Fibroblast of pulmonary artery (primary cell): ENCODE results near the gene KRT5.
A peak's percentile ranks its signal among the peaks of the same experiment; 100 is the strongest.

Experiments
- DNase-seq: peaks from one replicate; pipeline ENCODE4 v3.0.0-alpha.2; 2010; ENCODE audit warnings: low read depth
- H3K4me3 ChIP-seq: replicated peaks from 2 replicates; pipeline ENCODE4 v1.5.1; 2011; ENCODE audit warnings: low read depth, mild to moderate bottlenecking, control low read depth, low read length, moderate library complexity
- TF ChIP-seq, protein P1 (sequence below): IDR thresholded peaks from 2 replicates; pipeline ENCODE4 v1.5.1; 2011; ENCODE audit warnings: mild to moderate bottlenecking, control low read depth, low read length, inconsistent platforms; ENCODE audit errors: missing control alignments

KRT5 gene

DNA sequence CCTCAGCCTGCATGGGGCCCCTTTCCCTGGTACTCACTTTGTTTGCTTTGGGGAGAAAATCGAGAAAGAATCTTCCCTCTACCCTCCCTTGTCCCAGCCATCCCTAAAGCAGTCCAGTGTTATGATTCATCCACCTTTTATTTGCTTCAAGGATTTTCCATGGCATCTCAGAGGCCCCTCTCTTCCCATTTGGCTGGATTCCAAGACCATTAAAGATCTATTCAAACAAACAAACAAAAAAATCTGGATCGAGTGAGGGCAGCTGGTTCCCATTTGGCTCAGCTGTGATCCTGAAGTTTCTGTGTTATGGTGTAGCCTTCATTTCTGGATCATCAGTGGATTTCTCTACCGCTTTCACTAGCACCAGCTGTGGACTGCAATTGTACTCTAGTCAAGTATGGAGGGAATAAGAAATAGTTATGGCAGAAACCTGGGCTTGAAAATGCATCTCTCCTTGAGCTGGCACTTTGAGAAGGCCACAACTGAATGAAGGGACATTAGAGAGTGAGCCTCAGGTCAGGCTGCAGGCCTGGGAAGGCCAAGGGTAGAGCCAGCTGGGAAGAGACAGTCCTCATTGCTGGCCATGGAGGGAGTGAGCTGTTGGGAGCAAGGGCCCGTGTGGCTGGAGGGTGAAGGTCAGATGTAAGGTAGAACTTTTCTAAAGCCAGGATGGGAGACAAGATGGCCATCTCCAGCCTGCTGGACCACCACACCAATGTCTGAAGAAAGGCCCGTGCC is 19.1 kb upstream of the KRT5 start:
- TF ChIP-seq, protein P1, sequence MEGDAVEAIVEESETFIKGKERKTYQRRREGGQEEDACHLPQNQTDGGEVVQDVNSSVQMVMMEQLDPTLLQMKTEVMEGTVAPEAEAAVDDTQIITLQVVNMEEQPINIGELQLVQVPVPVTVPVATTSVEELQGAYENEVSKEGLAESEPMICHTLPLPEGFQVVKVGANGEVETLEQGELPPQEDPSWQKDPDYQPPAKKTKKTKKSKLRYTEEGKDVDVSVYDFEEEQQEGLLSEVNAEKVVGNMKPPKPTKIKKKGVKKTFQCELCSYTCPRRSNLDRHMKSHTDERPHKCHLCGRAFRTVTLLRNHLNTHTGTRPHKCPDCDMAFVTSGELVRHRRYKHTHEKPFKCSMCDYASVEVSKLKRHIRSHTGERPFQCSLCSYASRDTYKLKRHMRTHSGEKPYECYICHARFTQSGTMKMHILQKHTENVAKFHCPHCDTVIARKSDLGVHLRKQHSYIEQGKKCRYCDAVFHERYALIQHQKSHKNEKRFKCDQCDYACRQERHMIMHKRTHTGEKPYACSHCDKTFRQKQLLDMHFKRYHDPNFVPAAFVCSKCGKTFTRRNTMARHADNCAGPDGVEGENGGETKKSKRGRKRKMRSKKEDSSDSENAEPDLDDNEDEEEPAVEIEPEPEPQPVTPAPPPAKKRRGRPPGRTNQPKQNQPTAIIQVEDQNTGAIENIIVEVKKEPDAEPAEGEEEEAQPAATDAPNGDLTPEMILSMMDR = no peak
- H3K4me3 ChIP-seq = no peak overlapping the region
- peak; percentile 66 for DNase-seq

DNA sequence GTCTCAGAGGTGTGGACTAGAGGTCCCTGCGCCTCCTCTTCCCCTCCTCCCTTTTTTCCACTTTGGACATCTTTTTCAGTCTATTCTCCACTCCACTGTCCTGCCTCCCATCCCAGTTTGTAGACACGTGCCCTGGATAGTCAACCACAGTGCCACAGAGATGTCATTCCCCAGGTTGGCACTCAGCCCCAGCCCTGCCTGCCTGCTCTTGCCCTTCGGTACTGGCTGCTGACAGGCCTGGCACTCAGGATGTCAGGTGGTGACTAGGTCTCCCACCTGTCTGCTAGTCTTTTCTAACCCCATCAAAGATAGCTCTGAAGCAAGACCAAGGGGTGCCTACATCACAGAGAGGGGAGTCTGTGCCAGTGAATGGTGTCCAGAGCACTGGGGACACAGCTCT is 16.9 kb upstream of the KRT5 start:
- no peak overlapping the region for H3K4me3 ChIP-seq
- DNase-seq = no peak
- TF ChIP-seq, protein P1 = no peak

DNA sequence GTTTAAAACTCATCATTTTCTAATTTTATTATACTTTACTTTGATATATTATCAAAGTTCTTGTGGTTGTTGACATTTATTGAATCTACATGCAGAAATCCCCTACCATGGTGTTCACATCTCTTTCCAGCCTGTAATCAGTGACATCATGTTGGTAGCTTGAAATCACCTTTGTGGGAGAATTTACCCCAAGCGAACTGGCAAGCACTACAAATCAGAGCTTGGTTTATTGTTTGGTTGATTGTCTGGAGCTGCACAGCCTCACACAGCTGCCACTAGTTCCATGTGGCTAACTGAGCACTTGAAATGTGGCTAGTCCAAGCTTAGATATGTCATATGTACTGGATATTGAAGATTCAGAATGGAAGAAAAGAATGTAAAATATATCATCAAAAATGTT is 15.4 kb upstream of the KRT5 start:
- H3K4me3 ChIP-seq = no peak overlapping the region
- no peak for DNase-seq
- TF ChIP-seq, protein P1 = no peak

DNA sequence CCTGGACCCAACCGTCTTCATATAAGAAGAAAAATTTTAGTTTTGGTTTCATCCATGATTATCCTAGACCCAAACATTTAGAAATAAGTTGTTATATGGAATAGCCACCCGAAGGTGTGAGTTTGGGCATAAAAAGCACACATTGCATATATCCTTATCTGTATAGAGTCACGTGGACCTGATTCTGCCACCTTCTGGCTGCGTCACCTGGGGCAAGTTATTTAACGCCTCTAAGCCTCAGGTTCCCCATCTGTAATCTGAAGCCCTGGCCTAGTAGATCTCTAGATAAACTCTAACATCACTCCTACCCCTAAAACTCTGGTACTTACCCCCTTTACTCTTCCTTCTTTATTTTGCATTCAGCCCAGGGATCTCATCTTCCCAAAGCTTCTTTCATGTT is 14.3 kb upstream of the KRT5 start:
- peak; percentile 9 for DNase-seq
- TF ChIP-seq, protein P1 = peak; percentile 13
- no peak overlapping the region for H3K4me3 ChIP-seq

DNA sequence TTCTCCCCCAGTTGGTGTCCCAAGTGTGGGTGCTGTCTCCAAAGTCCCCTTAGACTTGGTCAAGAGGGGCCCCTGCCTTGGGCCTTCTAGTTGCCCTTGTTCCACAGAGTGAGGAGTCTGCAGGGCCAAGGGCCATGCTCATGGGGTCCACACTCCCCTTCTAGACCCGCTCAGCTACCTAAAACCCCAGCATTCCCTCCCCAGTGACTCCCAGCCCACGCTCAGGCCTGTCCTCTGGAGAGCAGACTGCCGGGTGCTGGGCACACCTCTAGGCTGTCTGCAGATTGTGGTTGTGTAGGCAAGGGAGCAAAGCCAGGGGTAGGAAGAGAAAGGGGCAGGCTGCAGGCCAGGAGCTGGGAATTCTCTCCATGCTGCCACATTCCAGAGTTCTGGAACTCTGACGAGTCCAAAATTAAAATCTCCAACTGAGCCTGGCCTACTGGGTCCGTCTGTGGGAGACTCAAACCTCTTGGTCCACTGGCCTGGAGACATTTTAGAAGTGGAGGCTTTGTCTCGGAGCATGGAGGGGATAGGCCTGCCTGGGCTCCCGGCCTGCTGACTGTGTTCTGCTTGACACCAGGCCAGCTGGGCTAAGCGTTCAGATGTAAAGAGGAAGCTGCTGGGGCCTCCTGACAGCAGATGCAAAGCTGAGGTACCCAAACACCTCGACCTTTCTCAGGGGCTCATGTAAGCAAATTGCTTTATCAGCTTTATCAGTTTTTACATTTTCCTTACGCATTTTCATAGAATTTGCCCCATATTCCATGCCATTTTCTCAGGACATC is 13.7 kb upstream of the KRT5 start:
- H3K4me3 ChIP-seq = no peak overlapping the region
- no peak for DNase-seq
- TF ChIP-seq, protein P1 = no peak

DNA sequence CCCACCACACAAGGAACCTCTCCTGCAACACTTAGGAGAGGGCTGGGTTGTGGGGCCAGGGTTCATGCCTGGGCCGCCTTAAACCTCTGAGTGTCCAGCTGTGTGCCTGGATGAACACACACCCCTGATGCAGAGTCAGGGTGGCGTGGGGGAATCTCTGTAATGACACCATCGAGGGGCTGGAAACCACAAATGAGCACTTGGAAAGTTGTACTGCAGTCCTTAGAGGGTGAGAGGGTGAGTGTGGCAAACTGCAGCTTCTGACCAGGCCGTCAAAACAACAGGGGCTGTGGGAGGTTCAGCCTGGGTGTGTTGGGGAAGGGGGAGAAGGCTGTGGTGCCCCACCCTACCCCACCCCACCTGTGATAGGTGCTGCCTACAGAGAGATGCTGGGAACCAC is 12.4 kb upstream of the KRT5 start:
- TF ChIP-seq, protein P1 = no peak
- no peak overlapping the region for H3K4me3 ChIP-seq
- no peak for DNase-seq
